Midbrain (tissue), 1 donor: ENCODE results near the gene CRELD2.

Experiments
- DNase-seq: peaks from one replicate; lab custom pipeline; 2025; lab: John Stamatoyannopoulos, UW

The CRELD2 gene, protein sequence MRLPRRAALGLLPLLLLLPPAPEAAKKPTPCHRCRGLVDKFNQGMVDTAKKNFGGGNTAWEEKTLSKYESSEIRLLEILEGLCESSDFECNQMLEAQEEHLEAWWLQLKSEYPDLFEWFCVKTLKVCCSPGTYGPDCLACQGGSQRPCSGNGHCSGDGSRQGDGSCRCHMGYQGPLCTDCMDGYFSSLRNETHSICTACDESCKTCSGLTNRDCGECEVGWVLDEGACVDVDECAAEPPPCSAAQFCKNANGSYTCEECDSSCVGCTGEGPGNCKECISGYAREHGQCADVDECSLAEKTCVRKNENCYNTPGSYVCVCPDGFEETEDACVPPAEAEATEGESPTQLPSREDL

DNA sequence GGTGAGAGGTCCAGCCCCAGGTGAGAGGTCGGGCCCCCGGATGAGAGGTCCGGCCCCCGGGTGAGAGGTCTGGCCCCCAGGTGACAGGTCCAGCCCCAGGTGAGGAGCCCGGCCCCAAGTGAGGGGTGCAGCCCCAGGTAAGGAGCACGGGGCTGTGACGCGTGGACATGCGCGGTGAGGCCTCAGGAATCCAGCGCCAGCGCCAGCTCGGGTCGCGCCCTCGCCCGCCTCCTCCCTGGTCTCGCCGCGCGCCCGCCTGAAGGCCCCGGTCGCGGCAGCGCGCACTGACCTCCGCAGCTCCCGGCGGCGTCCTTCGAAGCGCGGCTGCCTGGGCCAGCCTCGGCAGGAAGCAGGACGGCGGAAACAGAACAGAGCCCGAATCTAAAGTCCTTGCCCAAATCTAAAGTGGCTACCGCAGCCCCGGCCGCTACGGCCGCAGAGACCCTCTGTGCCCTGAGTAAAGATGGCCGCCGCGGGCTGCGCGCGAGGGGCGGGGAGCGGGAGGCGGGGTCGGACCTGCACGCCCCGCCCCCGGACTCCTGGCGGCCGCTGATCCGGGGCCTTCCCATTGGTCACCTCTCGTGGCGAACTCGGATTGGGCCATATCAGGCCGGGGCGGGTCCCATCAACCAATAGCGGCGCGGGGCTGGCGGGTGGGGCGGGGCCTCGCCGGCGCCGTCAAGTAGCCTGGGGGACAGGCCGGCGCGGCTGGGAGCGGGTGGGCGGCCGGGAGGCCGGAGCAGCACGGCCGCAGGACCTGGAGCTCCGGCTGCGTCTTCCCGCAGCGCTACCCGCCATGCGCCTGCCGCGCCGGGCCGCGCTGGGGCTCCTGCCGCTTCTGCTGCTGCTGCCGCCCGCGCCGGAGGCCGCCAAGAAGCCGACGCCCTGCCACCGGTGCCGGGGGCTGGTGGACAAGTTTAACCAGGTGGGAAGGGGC lies at the start of gene CRELD2, which contains the start of gene ALG12:
CRELD2 (plus strand) TSS at position 661 of the 937 bp plus-strand sequence; CDS start at position 797, 136 bp downstream.
ALG12 (minus strand) TSS at position 465 of the 937 bp plus-strand sequence. CDS start 4,673 bp downstream, outside the sequence.
- peak; percentile 97 for DNase-seq

DNA sequence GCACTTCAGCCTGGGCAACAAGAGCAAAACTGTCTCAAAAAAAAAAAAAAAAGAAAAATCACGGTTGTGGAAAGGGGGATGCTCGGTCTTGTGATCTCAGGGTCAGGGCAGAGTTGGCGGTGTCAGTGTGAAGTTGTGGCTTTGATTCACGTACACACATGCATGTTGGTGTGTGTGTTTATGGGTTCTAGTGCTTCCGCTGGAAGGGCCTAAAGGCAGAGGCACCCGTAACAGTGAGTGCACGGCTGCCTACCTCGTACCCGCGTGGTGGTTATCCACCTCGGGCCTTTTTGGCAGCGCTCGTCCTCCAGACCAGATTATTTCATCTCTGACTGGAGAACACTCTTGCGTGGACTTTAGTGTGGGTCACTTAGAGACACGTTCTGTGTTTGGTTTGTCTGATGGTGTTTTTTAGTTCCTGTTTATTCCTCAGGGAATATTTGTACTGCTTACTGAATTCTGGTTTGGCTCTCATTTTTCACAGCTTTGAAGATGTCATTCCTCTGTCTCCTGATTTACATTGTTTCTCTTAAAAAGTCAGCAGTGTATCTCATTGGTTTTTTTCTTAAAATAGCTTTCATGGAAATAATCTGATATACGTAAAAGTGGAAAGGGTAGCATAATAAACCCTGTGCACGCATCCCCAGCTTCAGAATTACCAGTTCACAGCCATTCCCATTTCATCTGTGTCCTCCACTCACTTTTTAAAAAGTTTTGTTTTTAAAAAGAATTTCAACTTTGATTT lies 49.2 kb upstream of the CRELD2 start:
- no peak for DNase-seq

DNA sequence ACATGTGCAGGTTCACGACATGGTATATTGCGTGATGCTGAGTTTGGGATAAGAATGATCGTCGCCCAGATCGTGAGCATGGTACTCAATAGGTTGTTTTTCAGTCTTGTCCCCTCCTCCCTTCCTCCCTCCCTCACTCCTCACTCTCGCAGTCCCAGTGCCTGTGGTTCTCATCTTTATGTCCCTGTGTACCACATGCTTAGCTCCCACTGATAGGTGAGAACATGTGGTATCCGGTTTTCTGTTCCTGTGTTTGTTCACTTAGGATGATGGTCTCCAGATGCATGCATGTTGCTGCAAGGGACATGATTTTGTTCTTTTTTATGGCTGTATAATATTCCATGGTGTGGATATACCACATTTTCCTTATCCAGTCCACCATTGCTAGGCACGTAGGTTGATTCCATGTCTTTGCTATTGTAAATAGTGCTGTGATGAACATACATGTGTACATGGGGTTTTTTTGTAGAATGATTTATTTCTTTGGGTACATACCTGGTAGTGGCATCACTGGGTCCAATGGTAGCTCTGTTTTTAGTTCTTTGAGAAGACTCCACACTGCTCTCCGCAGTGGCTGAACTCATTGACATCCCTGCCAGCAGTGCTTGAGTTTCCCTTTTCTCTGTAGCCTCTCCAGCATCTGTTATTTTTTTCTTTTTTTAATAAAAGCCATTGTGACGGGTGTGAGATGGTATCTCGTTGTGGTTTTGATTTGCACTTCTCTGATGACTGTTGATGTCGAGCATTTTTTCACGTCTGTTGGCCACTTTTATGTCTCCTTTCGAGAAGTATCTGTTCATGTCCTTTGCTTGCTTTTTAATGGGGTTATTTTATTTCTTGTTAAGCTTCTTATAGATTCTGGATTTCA lies 48.4 kb upstream of the CRELD2 start:
- no peak for DNase-seq

DNA sequence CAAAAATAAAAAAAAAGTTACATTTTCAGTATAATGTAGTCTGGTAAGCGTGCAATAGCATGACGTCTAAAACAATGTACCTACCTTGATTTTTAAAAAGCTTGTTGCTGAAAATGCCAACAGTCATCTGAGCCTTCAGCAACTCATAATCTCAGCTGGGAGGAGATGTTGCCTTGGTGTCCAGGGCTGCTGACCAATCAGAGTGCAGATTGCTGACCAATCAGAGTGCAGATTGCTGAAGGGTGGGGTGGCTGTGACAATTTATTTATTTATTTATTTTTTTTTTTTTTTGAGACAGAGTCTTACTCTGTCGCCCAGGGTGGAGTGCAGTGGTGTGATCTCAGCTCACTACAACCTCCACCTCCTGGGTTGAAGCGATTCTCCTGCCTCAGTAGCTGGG lies 47.0 kb upstream of the CRELD2 start:
- DNase-seq = no peak

DNA sequence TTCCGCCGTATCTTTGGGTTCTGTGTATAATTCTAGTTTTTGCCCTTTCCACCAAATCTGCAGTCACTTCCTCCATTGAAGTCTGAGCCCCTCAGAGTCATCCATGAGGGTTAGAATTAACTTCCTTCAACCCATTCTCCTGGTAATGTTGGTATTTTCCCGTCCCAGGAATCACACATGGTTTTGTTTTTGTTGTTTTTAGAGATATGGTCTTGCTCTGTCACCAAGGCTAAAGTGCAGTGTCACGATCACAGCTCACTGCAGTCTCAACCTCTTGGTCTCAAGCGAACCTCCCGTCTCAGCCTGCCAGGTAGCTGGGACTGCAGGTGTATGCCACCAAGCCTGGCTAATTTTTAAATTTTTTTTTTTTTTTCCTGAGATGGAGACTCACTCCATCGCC lies 46.1 kb upstream of the CRELD2 start:
- DNase-seq = no peak

DNA sequence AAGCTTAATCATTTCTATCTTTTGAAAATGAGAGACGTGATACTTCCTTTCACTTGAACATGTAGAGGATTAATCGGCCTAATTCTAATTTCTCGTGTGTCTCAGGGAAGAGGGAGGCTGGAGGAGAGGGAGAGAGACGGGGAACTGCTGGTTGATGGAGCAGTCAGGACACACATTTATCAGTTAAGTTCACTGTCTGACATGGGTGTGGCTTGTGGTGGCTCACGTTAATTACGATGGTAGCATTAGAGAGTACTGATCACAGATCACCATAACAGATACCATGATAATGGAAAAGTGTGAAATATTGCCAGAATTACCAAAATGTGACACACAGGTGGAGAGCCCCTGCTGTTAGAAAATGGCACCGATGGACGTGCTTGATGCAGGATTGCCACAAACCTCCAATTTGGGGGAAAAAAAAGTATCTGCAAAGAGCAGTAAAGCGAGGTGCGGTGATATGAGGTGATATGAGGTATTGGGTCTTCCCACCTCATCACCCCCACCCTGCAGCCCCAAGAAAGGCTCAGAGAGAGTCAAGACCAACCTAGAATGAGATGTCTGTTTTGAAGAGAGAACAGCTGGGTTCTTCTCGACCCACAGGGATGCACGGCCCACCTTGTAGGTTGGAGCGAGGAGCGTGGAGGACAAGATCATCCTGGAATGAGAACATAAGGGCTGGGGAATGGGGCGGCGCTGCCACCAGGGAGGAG lies 45.0 kb upstream of the CRELD2 start:
- DNase-seq = no peak

DNA sequence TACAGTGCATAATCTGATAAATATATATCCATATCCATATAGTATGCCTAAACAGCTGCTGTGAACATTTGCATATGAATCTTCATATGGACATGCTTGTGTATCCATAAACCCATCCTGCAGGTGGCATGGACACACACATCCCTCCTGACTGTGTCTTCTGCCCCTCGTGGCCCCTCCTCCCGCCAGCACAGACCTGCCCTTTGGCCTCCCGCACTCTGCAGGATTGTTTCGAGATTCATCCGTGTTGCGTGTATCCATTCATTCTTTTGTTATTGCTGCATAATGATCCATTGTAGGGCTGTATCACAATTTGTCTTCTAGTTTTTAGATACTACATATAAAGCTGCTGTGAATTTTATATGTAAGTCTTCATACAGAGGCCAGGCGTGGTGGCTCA lies 40.8 kb upstream of the CRELD2 start:
- DNase-seq = no peak

DNA sequence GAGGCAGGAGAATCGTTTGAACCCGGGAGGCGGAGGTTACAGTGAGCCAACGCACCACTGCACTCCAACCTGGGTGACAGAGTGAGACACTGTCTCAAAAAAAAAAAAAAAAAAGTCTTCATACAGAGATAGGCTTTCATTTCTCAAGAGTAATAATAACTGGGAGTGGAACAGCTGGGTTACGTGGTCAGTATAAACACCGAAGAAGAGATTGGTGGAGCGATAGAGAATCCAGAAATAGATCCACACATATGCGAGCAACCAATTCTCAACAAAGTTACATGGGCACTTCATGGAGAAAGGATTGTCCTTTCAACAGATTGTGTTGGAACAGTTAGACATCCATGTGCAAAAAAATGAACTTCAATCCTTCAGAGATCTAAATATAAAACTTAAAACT lies 40.2 kb upstream of the CRELD2 start:
- no peak for DNase-seq

DNA sequence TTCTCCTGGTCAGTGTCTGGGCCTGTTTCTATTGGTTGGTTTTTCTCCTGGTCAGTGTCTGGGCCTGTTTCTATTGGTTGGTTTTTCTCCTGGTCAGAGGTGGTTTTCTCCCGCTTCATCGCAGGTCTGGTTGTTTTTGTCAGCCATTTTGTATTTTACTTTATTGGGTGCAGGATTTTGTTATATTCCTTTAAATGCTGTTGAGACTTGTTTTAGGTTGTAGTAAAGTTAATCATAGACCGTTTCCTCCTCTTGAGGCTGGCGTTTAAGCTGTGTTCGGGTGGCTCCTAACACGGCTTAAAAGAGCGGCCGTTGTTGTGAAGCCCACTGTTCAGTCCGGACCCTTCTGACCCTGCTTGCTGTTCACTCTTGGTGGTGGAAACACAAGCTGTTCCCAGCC lies 38.6 kb upstream of the CRELD2 start:
- no peak for DNase-seq

DNA sequence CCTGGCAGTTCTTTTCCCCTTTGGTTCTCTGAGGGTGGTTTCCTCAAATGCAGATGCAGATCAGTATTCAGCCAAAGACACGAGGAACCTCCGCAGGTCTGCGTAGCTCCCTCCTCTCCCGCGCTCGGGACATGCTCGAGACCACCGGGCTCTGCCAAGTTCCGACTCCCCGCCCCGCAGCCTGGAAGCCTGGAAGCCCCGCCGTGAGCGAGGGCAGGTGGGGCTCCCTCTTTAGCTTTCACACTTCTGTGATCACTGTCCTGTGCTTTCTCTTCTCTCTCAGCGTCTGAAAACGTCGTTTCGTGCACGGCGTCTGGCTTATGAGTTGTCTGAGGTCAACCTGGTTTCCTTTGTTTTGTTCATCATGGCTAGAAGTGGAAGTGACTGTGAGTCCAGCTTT lies 38.2 kb upstream of the CRELD2 start:
- DNase-seq = no peak

DNA sequence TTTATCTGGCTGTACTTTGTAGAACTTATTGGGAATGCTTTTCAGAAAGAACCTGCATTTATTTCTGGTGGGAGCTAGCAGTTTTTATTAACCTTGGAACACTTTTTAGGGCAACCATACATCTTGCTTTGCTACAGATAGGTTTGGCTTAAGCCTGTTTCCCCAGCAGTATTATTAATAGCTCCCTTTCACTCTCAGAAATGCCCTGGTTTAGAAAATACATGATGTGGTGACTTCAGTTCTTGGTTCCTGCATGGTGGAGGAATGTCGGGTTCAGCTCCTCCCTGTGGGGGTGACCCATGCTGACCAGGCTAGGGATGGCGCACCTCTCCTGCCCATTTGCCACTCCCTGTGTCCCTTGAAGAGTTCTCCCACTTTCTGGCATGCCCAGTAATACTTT lies 36.6 kb upstream of the CRELD2 start:
- DNase-seq = no peak

DNA sequence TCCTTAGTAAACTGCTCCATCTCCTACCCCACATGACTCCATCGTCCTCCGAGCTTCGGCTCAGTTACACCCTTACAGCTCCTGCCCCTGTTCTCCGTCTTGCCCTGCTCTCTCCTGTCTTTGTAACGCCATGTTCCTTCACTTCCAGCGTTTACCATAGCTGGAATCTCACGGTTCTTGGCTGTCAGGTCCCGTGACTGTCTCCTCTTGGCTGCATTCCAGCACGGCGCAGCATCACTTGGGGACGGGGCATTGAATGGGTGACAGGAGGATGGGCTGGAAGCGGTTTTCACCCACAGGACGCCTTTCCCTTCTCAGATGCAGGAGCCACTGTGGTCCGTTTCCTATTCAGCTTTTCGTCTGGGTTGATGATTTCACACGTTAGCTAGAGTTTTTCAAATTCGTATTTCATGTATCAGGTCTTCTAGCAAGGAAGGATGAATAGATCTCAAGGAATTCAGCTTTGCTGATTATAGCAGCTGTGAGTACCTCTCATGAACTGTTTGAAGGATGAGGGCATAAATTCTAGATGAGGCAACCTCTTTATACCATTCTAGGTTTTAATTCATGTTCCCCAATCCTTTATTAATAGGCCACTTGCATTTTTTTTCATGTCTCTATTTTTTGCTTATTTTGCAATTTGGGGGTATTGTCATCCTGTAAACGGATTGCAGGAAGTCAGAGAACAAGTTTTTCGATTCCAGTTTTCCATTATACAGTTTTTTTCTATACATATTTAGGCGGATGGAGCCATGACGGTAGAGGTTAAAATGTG lies 35.7 kb upstream of the CRELD2 start:
- DNase-seq = no peak

DNA sequence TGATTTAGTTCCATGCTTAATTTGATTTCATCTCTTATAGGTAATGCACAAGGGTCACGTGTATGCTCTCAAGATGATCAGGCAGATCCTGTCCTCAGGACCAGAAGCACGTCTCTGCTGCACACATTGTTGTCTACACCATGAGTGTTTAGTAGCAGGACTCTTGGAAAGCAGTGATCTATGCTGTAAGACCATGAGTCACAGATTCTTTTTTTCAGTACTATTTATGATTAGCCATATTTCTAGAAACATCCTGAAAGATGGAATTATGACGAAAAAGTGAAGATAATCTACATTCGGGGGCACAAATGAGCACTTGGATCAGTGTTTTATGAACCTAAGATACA lies 35.2 kb upstream of the CRELD2 start:
- DNase-seq = no peak

DNA sequence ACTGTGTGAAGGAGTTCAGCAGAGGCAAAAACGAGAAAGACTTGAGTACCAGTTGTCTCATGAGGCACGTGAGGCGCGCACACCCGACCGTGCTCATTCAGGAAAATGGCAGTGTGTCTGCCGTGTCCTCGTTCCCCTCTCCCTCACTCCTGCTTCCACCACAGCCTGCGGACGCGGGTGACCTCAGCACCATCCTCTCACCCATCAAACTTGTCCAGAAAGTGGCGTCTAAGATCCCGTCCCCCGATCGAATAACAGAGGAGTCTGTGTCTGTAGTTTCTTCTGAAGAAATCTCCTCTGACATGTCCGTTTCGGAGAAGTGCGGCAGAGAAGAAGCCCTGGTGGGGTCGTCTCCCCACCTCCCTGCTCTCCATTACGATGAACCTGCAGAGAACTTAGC lies 34.4 kb upstream of the CRELD2 start:
- DNase-seq = no peak

DNA sequence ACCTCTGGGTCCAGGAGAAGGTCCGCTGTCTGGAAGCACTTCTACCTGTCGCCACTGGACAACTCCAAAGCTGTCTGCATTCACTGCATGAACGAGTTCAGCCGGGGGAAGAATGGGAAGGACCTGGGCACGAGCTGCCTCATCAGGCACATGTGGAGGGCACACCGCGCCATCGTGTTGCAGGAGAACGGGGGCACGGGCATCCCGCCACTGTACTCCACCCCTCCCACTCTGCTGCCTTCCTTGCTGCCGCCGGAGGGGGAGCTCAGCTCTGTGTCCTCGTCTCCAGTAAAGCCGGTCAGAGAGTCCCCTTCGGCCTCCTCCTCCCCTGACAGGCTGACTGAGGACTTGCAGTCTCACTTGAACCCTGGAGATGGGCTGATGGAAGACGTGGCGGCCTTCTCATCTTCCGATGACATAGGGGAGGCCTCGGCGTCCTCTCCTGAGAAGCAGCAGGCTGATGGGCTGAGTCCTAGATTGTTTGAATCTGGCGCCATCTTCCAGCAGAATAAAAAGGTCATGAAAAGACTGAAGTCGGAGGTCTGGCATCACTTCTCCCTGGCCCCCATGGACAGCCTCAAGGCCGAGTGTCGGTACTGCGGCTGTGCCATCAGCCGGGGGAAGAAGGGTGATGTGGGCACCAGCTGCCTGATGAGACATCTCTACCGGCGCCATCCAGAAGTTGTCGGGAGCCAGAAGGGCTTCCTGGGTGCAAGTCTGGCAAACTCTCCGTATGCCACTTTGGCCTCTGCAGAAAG lies 33.8 kb upstream of the CRELD2 start:
- no peak for DNase-seq

DNA sequence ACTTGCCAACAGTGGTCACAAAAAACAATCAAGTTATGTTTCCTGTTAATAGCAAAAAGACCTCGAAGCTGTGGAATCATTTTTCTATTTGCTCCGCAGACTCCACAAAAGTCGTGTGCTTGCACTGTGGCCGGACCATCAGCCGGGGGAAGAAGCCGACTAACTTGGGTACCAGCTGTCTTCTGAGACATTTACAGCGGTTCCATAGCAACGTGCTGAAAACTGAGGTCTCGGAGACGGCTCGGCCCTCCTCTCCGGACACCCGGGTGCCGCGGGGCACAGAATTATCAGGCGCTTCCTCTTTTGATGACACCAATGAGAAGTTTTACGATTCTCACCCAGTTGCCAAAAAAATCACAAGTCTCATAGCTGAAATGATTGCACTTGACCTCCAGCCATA lies 33.2 kb upstream of the CRELD2 start:
- no peak for DNase-seq

DNA sequence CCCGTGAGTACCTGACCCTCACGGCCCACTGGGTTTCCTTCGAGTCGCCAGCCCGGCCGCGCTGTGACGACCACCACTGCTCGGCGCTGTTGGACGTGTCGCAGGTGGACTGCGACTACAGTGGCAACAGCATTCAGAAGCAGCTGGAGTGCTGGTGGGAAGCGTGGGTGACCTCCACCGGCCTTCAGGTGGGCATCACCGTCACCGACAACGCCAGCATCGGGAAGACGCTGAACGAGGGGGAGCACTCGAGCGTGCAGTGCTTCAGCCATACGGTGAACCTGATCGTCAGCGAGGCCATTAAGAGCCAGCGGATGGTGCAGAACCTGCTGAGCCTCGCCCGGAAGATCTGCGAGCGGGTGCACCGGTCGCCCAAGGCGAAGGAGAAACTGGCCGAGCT lies 32.6 kb upstream of the CRELD2 start:
- DNase-seq = no peak

DNA sequence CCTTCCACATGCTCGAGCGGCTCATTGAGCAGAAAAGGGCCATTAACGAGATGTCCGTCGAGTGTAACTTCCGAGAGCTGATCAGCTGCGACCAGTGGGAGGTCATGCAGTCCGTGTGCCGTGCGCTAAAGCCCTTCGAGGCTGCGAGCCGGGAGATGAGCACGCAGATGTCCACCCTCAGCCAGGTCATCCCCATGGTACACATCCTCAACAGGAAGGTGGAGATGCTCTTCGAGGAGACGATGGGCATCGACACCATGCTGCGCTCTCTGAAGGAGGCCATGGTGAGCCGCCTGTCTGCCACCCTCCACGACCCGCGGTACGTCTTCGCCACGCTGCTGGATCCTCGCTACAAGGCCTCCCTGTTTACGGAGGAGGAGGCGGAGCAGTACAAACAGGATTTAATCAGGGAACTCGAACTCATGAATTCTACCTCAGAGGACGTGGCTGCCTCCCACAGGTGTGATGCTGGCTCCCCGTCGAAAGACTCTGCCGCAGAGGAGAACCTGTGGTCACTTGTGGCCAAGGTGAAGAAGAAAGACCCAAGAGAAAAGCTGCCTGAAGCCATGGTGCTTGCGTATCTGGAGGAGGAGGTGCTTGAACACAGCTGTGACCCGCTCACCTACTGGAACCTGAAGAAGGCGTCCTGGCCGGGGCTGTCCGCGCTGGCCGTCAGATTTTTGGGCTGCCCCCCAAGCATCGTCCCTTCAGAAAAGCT lies 31.9 kb upstream of the CRELD2 start:
- no peak for DNase-seq

DNA sequence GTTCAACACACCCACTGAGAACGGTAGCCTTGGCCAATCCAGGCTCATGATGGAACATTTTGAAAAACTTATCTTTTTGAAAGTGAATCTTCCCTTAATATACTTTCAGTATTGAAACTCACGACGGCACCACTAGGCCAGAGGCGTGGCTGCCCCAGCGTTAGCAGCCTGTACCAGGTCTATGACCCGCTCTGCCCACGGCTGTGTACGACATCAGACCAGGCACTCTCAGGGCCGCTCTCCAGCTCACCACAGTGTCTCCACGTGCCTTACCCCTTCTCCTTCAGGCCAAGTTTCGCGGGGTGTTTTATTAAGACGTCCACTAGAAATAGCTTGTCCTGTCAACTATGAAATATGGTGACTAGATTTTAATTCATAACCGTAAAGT lies 31.4 kb upstream of the CRELD2 start:
- DNase-seq = no peak
